Epithelial cell of esophagus (primary cell): ENCODE data around the gene MACF1.

Source experiments
- DNase-seq: peaks from one replicate; pipeline ENCODE4 v3.0.0; 2010; ENCODE audit warnings: low read depth
- H3K4me3 ChIP-seq: 2 replicates; pipeline ENCODE4 v1.5.1; 2011; ENCODE audit warnings: mild to moderate bottlenecking, low read length, control low read depth
- CTCF ChIP-seq: IDR thresholded peaks from 2 replicates; pipeline ENCODE4 v1.5.1; 2011; ENCODE audit warnings: low read depth, mild to moderate bottlenecking, low read length, control low read depth, inconsistent platforms; ENCODE audit not compliant: insufficient read depth; ENCODE audit errors: missing control alignments

Gene MACF1

GRCh38 chr1:39194398-39195051 lies 10.0 kb upstream of the MACF1 start:
- DNase-seq = no peak
- TF ChIP-seq CTCF = no peak
- H3K4me3 ChIP-seq = no peak overlapping the region

GRCh38 chr1:39195166-39196111 lies 9.1 kb upstream of the MACF1 start:
- H3K4me3 ChIP-seq = no peak overlapping the region
- no peak for DNase-seq
- TF ChIP-seq CTCF = no peak

DNA sequence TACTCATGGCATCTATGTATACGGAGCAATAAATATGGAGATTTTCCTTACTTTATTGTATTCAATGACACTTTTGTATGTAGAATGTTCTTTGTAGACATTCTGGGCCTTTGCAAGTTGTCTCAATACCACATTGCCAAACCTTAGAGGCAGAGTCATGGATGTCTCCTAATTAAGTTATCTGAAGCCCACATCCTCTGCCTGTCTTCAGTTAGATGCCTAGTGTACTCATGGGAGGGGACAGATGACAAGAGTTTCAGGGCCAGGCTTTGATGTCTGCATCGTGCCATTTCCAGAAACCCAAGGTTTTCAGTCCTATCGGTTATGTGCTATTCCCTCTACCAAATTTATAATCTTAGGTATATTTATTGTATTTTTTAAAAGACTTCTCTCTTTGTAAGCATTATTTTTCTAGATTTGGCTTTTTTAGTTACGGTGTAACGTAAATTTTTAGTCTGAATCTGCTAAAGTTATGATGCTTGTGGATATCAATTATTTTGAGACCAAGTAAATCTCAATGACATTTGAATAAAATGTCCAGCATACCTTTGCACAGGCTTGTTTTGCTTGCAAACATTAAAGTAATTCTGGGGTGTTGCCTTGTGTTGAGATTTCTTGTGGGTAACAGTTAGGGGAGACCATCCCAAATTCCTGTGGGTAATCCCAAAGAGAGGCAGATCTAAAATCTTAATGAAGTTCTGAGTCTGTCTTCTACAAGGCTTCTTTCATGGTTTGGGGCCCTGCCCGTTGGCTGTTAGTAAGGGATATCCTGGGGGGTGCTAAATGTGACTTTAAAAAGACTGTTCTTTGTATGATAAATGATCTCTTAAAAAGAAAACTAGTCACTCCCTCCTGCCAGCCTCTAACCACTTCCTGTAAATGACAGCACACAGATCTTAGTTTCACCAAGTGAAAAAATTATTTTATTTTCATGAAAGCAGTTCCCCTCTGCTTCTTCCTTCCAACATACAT lies 8.0 kb upstream of the MACF1 start:
- TF ChIP-seq CTCF = no peak
- DNase-seq = no peak
- no peak overlapping the region for H3K4me3 ChIP-seq

GRCh38 chr1:39199593-39199992 lies 4.9 kb upstream of the MACF1 start:
- no peak for DNase-seq
- no peak overlapping the region for H3K4me3 ChIP-seq
- TF ChIP-seq CTCF = no peak

- TF ChIP-seq CTCF = no peak
- no peak overlapping the region for H3K4me3 ChIP-seq
- peak; percentile 89 for DNase-seq
These were observed 746 bp downstream of the MACF1 start for GRCh38 chr1:39205102-39205780.
